RWPE1 (cell line): ENCODE measurements around the gene ABT1.
A peak's percentile ranks its signal among the peaks of the same experiment; 100 is the strongest.

Experiments
- CTCF ChIA-PET: fragments of 350-600 bp; sonication (Branson Sonifier 250); formaldehyde crosslinking; extraction: SDS; loops from one replicate; lab custom pipeline; 2021; lab: Yijun Ruan, JAX
- POLR2A ChIA-PET: fragments of 400-600 bp; formaldehyde crosslinking; extraction: SDS; loops from one replicate; lab custom pipeline; 2020; ENCODE audit warnings: antibody characterized with exemption; ENCODE audit not compliant: low non-redundant PET; lab: Yijun Ruan, JAX
- DNase-seq: peaks from one replicate; pipeline ENCODE4 v3.0.0; 2012; ENCODE audit warnings: low spot score
- H3K27ac ChIP-seq: fragments of 450-650 bp; 2 replicates; pipeline ENCODE4 v1.5.1; 2017
- CTCF ChIP-seq: fragments of 450-650 bp; conservative IDR thresholded peaks from 2 replicates; pipeline ENCODE4 v1.5.1; 2017; ENCODE audit warnings: low read depth, mild to moderate bottlenecking

Gene ABT1

GRCh38 chr6:26594730-26595632 lies 1.8 kb upstream of the ABT1 start:
- TF ChIP-seq CTCF = no peak
- H3K27ac ChIP-seq = peak overlapping the region; percentile 84
- POLR2A ChIA-PET = no interaction called here
- peak; percentile 20 for DNase-seq
- CTCF ChIA-PET = interaction anchor here (0.6 to 3.0 kb wide), 17 partner anchors 9 to 1741 kb away, joined by 3 to 39 read pairs (median 4); partner anchors contain the start of gene ZSCAN31

GRCh38 chr6:26595669-26596269 lies 984 bp upstream of the ABT1 start:
- peak; percentile 91 for TF ChIP-seq CTCF
- peak; percentile 68 for DNase-seq
- CTCF ChIA-PET = interaction anchor here (0.5 to 3.0 kb wide), 22 partner anchors 9 to 1740 kb away, joined by 3 to 39 read pairs (median 4); partner anchors contain the start of gene ZSCAN31
- POLR2A ChIA-PET = no interaction called here
- H3K27ac ChIP-seq = peak overlapping the region; percentile 84

GRCh38 chr6:26597389-26597766 lies 625 bp downstream of the ABT1 start:
- TF ChIP-seq CTCF = no peak
- DNase-seq = no peak
- ChIA-PET POLR2A (no interaction called here), CTCF (no interaction called here)
- H3K27ac ChIP-seq = peak overlapping the region; percentile 84

- no peak for DNase-seq
- ChIA-PET CTCF (no interaction called here), POLR2A (no interaction called here)
- peak overlapping the region; percentile 84 for H3K27ac ChIP-seq
- TF ChIP-seq CTCF = no peak
Observed at GRCh38 chr6:26597821-26598220, 1.1 kb downstream of the ABT1 start.

- no peak for DNase-seq
- ChIA-PET POLR2A (no interaction called here), CTCF (no interaction called here)
- H3K27ac ChIP-seq = no peak overlapping the region
- no peak for TF ChIP-seq CTCF
Observed at GRCh38 chr6:26598267-26598666, 1.5 kb downstream of the ABT1 start.

- CTCF ChIA-PET = no interaction called here
- no peak overlapping the region for H3K27ac ChIP-seq
- POLR2A ChIA-PET = no interaction called here
- no peak for DNase-seq
- TF ChIP-seq CTCF = no peak
Observed at GRCh38 chr6:26599134-26599533, 2.4 kb downstream of the ABT1 start.
